HepG2 (cell line): ENCODE measurements around the gene CSKMT. TPM values are rescaled to one million over a fixed set of nuclear protein-coding genes. Genes with fewer than 3 reads are reported as not detected.

ENCODE experiments used
- ASH2L ChIP-seq: fragments of 300-600, 200-600 bp; sonication (generic); IDR thresholded peaks from 2 replicates; pipeline ENCODE4 v1.7.0; 2017; ENCODE audit warnings: low read depth, mild to moderate bottlenecking, moderate library complexity, mixed read lengths, low read length; ENCODE audit not compliant: insufficient read length
- ATF2 ChIP-seq: sonication (generic); formaldehyde crosslinking; IDR thresholded peaks from 2 replicates; pipeline ENCODE4 v1.4.0; 2020; ENCODE audit warnings: missing genetic modification reagents
- ATF4 ChIP-seq, 2 experiments: fragments of 450-650 bp in 1 of 2; sonication (generic) in 1 of 2; formaldehyde crosslinking; IDR thresholded peaks; 2 replicates each; pipeline versions ENCODE4 v1.5.0 to v1.8.0; 2020 to 2022; ENCODE audit warnings: mild to moderate bottlenecking in 1 of 2, missing genetic modification reagents in 1 of 2
- CENPT ChIP-seq: sonication (generic); formaldehyde crosslinking; IDR thresholded peaks from 2 replicates; pipeline ENCODE4 v1.8.0; 2022; ENCODE audit warnings: low read depth, mild to moderate bottlenecking, moderate library complexity, missing genetic modification reagents
- DDIT3 ChIP-seq: sonication (generic); formaldehyde crosslinking; IDR thresholded peaks from 2 replicates; pipeline ENCODE4 v1.4.0; 2020; ENCODE audit warnings: mild to moderate bottlenecking, missing genetic modification reagents
- FOXK1 ChIP-seq: sonication (generic); formaldehyde crosslinking; IDR thresholded peaks from 2 replicates; pipeline ENCODE4 v1.4.0; 2020; ENCODE audit warnings: low read depth, missing genetic modification reagents, borderline replicate concordance
- GLMP ChIP-seq: sonication (generic); formaldehyde crosslinking; IDR thresholded peaks from 2 replicates; pipeline ENCODE4 v1.9.0; 2021; ENCODE audit warnings: missing genetic modification reagents, mild to moderate bottlenecking, borderline replicate concordance
- HDAC1 ChIP-seq: sonication (generic); formaldehyde crosslinking; IDR thresholded peaks from 2 replicates; pipeline ENCODE4 v1.5.1; 2020; ENCODE audit warnings: mild to moderate bottlenecking, missing genetic modification reagents
- HMG20B ChIP-seq: conservative IDR thresholded peaks from 2 replicates; pipeline ENCODE4 v1.6.1; 2016; ENCODE audit warnings: missing genetic modification reagents, missing compliant biosample characterization
- KAT8 ChIP-seq: IDR thresholded peaks from 2 replicates; pipeline ENCODE4 v1.6.1; 2016; ENCODE audit warnings: missing genetic modification reagents, missing compliant biosample characterization
- KLF6 ChIP-seq: IDR thresholded peaks from 2 replicates; pipeline ENCODE4 v1.8.0; 2016; ENCODE audit warnings: missing biosample characterization, missing genetic modification reagents
- MAZ ChIP-seq, 2 experiments: sonication (generic) in 1 of 2; formaldehyde crosslinking in 1 of 2; IDR thresholded peaks; 2 replicates each; pipeline versions ENCODE4 v1.5.0 to v1.6.1; 2012 to 2020; ENCODE audit warnings: low read depth in 2 of 2, mild to moderate bottlenecking in 2 of 2, borderline replicate concordance in 1 of 2, improper control_type of control experiment in 1 of 2, low read length in 1 of 2, missing genetic modification reagents in 1 of 2, moderate library complexity in 1 of 2
- NONO ChIP-seq, 2 experiments: fragments of 450-650 bp in 1 of 2; sonication (generic) in 1 of 2; formaldehyde crosslinking in 1 of 2; IDR thresholded peaks in 1 of 2; conservative IDR thresholded peaks in 1 of 2; 2 replicates each; pipeline versions ENCODE4 v1.6.1 to v1.8.0; 2017 to 2022; ENCODE audit warnings: mild to moderate bottlenecking in 1 of 2, missing genetic modification reagents in 1 of 2, moderate library complexity in 1 of 2
- NR3C1 ChIP-seq: sonication (generic); formaldehyde crosslinking; IDR thresholded peaks from 2 replicates; pipeline ENCODE4 v1.4.0; 2020; ENCODE audit warnings: missing genetic modification reagents
- PAF1 ChIP-seq: IDR thresholded peaks from 2 replicates; pipeline ENCODE4 v1.6.1; 2016; ENCODE audit warnings: missing genetic modification reagents, missing compliant biosample characterization
- POLR2G ChIP-seq: fragments of 200-400 bp; formaldehyde crosslinking; IDR thresholded peaks from 2 replicates; pipeline ENCODE4 v1.6.1; 2018; ENCODE audit warnings: mild to moderate bottlenecking, low read depth, low read length, moderate library complexity
- TAF1 ChIP-seq: sonication (generic); formaldehyde crosslinking; IDR thresholded peaks from 2 replicates; pipeline ENCODE4 v1.4.0; 2020; ENCODE audit warnings: missing genetic modification reagents
- ZMYM3 ChIP-seq: sonication (generic); formaldehyde crosslinking; IDR thresholded peaks from 2 replicates; pipeline ENCODE4 v1.5.1; 2020; ENCODE audit warnings: mild to moderate bottlenecking, missing genetic modification reagents
- ZNF776 ChIP-seq: sonication (generic); formaldehyde crosslinking; IDR thresholded peaks from 2 replicates; pipeline ENCODE4 v1.4.0; 2020; ENCODE audit warnings: mild to moderate bottlenecking, missing genetic modification reagents
- ZNF782 ChIP-seq: sonication (generic); formaldehyde crosslinking; IDR thresholded peaks from 2 replicates; pipeline ENCODE4 v1.4.0; 2020; ENCODE audit warnings: missing genetic modification reagents, mild to moderate bottlenecking, borderline replicate concordance
- ZNF790 ChIP-seq: sonication (generic); formaldehyde crosslinking; IDR thresholded peaks from 2 replicates; pipeline ENCODE4 v1.8.0; 2022; ENCODE audit warnings: missing genetic modification reagents, mild to moderate bottlenecking, borderline replicate concordance
- ZNF841 ChIP-seq: sonication (generic); formaldehyde crosslinking; IDR thresholded peaks from 2 replicates; pipeline ENCODE4 v1.8.1; 2023; ENCODE audit warnings: missing genetic modification reagents, borderline replicate concordance
- polyA plus RNA-seq, 8 experiments: library from polyadenylated mRNA; depleted of rRNA in 3 of 8; stranded (reverse) in 7 of 8; unstranded in 1 of 8; fragments of >200 nt; fragmentation: Illumina TruSeq in 4 of 8; extraction: Trizol in 4 of 8; gene quantifications; 2 replicates each; pipeline versions ENCODE4 v1.2.1 to v1.2.3, GENCODE V29; 2011 to 2016; ENCODE audit warnings: low read depth in 4 of 8, missing spikeins in 1 of 8, mixed read lengths in 1 of 8; ENCODE audit not compliant: insufficient read depth in 1 of 8
- total RNA-seq, 5 experiments: library from RNA; depleted of rRNA; stranded (reverse); fragments of >200 nt; fragmentation: Illumina TruSeq; extraction: Trizol; gene quantifications; 2 replicates each; pipeline ENCODE4 v1.2.3, GENCODE V29; 2016; ENCODE audit warnings: low read depth in 1 of 5

Gene CSKMT
- total and polyA plus RNA-seq, 2 of the 13 experiments (the other 11 are each of a cell fraction or from before 2014, with no cell fraction given): 7.6 to 31.8 TPM

- TF ChIP-seq ZNF782: peak; percentile 75; the same call in 1 of the 2 replicates
- peak; percentile 91 for TF ChIP-seq ASH2L
- TF ChIP-seq KLF6 (CRISPR knock-in tag): peak; percentile 45; the same call in 1 of the 2 replicates
- TF ChIP-seq PAF1: no peak
- TF ChIP-seq HDAC1 (CRISPR knock-in tag): peak; percentile 90
- TF ChIP-seq CENPT: no peak
- 0 out of 4 replicates have a peak, but pooled peaks of 1 of the 2 experiments have one; percentile 15 for TF ChIP-seq ATF4 (CRISPR knock-in tag; IDR thresholded peaks at IDR 0.05)
- no peak for TF ChIP-seq MAZ (IDR thresholded peaks at IDR 0.05; ENCODE audit: borderline replicate concordance, low read depth, low read length)
- TF ChIP-seq MAZ (CRISPR knock-in tag; IDR thresholded peaks at IDR 0.05; ENCODE audit: low read depth): peak; percentile 40; the same call in 1 of the 2 replicates
- peak; percentile 69 for TF ChIP-seq TAF1 (CRISPR knock-in tag)
- TF ChIP-seq ATF2 (CRISPR knock-in tag): peak; percentile 71
- peak; percentile 48 for TF ChIP-seq ZMYM3 (CRISPR knock-in tag)
- no peak for TF ChIP-seq GLMP (CRISPR knock-in tag)
- TF ChIP-seq NR3C1 (CRISPR knock-in tag): no peak
- no peak for TF ChIP-seq NONO (IDR thresholded peaks at IDR 0.05)
- TF ChIP-seq NONO (CRISPR knock-in tag; conservative IDR thresholded peaks at IDR 0.05): peak; percentile 85
- TF ChIP-seq ZNF841: no peak
- 0 out of 2 replicates have a peak, but pooled peaks have one; percentile 8 for TF ChIP-seq HMG20B (CRISPR knock-in tag)
- TF ChIP-seq DDIT3 (CRISPR knock-in tag): no peak
- peak; percentile 82; the same call in 1 of the 2 replicates for TF ChIP-seq ZNF776 (CRISPR knock-in tag)
- TF ChIP-seq FOXK1: peak; percentile 91
- peak; percentile 49; the same call in 1 of the 2 replicates for TF ChIP-seq ZNF790 (CRISPR knock-in tag)
- peak; percentile 98 for TF ChIP-seq KAT8 (CRISPR knock-in tag)
- peak; percentile 92 for TF ChIP-seq POLR2G
These were observed 13.9 kb downstream of the CSKMT start, which contains the start of gene UBXN1 (continued) for GRCh38 chr11:62678770-62679696.
